Prostate gland (tissue), 2 donors: ENCODE measurements around the gene CDC37.

Experiments
- POLR2A ChIP-seq: fragments of 450-650 bp; IDR thresholded peaks from one replicate; pipeline ENCODE4 v1.6.1; 2016; ENCODE audit warnings: antibody characterized with exemption, mild to moderate bottlenecking
- POLR2AphosphoS5 ChIP-seq: sonication (generic); formaldehyde crosslinking; IDR thresholded peaks from one replicate; pipeline ENCODE4 v1.6.1; 2017; ENCODE audit warnings: antibody characterized with exemption
- TF ChIP-seq, protein P1 (sequence below), 4 experiments: fragments of 200-600 bp in 2 of 4; fragments of 450-650 bp in 2 of 4; sonication (generic) in 2 of 4; IDR thresholded peaks; 1 replicate in 3 of 4; 2 replicates in 1 of 4; pipeline ENCODE4 v1.5.1; 2016 to 2019; ENCODE audit warnings: antibody characterized with exemption in 4 of 4, mild to moderate bottlenecking in 2 of 4, moderate library complexity in 2 of 4

DNA sequence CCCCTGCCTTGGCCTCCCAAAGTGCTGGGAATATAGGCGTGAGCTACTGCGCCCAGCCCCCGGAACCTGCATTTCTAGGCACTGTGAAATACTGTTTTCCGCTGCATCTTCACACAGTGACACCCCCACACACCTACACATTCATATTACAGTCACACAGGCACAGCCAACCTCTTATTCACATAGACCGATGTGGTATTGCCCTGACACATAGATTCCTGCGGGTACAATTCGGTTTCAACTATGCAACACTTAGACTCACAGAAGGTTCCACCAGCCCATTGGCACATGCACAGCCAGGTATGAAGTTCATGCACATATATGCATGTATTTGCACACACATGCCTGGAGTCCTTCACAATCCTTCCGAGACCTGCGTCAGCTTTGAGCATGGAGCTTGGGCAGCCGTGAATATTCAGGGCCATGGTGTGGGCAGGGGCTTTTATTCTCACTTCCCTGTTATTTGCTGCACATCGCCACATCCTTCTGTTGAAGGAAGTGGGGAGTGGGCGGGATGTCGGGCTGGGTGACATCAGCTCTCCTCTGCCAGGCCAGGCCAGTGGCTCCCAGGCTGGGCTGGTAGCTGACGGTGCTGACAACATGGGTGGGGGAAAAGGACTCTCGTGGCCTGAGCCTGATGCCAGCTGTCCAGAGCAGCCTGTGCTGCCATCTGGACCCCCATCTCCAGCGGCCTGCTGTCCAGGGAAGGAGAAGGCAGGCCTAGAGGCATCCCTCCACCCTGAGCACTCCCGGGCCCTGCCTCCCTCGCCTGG, 5.4 kb upstream of the CDC37 start:
- TF ChIP-seq, protein P1, sequence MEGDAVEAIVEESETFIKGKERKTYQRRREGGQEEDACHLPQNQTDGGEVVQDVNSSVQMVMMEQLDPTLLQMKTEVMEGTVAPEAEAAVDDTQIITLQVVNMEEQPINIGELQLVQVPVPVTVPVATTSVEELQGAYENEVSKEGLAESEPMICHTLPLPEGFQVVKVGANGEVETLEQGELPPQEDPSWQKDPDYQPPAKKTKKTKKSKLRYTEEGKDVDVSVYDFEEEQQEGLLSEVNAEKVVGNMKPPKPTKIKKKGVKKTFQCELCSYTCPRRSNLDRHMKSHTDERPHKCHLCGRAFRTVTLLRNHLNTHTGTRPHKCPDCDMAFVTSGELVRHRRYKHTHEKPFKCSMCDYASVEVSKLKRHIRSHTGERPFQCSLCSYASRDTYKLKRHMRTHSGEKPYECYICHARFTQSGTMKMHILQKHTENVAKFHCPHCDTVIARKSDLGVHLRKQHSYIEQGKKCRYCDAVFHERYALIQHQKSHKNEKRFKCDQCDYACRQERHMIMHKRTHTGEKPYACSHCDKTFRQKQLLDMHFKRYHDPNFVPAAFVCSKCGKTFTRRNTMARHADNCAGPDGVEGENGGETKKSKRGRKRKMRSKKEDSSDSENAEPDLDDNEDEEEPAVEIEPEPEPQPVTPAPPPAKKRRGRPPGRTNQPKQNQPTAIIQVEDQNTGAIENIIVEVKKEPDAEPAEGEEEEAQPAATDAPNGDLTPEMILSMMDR (IDR thresholded peaks at IDR 0.05), result no peak
- TF ChIP-seq POLR2A (no peak), POLR2AphosphoS5 (no peak)
